Measurements from ENCODE around the gene U2SURP. TPM values are rescaled to one million over a fixed set of nuclear protein-coding genes. Genes with fewer than 3 reads are reported as not detected.
"Not testable (repeated sequence)": the region's sequence is repeated elsewhere in the genome, so short reads cannot be mapped to it uniquely, and the experiment has no call there.

The U2SURP gene
- total RNA-seq, 2 experiments from 2014 or later = 123 to 124 TPM

GRCh38 chr3:143024351-143024960 lies 23.1 kb downstream of the U2SURP start:
- Mint-ChIP-seq H3K36me3 (ENCODE audit: low read depth) (peaks cover 60% of the 10 kb centered on the region), H3K4me3 (no peak overlapping the region), H3K27me3 (ENCODE audit: low read depth) (no peaks in the 10 kb centered on the region), H3K27ac (no peak overlapping the region), H3K4me1 (ENCODE audit: low read depth) (no peaks in the 10 kb centered on the region), H3K9me3 (ENCODE audit: insufficient read depth) (no peaks in the 10 kb centered on the region)
- ChIA-PET CTCF (interaction anchor here (1.5 kb wide), 1 partner anchor 12 kb away, joined by 4 read pairs; no protein-coding TSS in a partner anchor), POLR2A (interaction anchor here (0.6 kb wide), 1 partner anchor 23 kb away, joined by 3 read pairs; the partner anchor contains the start of gene U2SURP)
- ATAC-seq (no peak), DNase-seq (no peak)

GRCh38 chr3:143031327-143031726 lies 30.0 kb downstream of the U2SURP start:
- no peak for ATAC-seq
- H3K27ac Mint-ChIP-seq = no peak overlapping the region
- H3K36me3 Mint-ChIP-seq (ENCODE audit: low read depth) = peaks cover 55% of the 10 kb centered on the region
- no peaks in the 10 kb centered on the region for H3K27me3 Mint-ChIP-seq (ENCODE audit: low read depth)
- H3K9me3 Mint-ChIP-seq (ENCODE audit: insufficient read depth) = no peaks in the 10 kb centered on the region
- H3K4me1 Mint-ChIP-seq (ENCODE audit: low read depth) = peaks cover 7% of the 10 kb centered on the region
- no peak for DNase-seq
- H3K4me3 Mint-ChIP-seq = no peak overlapping the region
- ChIA-PET CTCF (interaction anchor here (0.6 to 2.3 kb wide), 4 partner anchors 9 to 29 kb away, joined by 3 to 5 read pairs (median 4); no protein-coding TSS in a partner anchor), POLR2A (interaction anchor here (1.0 kb wide), 1 partner anchor 288 kb away, joined by 3 read pairs; no protein-coding TSS in a partner anchor)

DNA sequence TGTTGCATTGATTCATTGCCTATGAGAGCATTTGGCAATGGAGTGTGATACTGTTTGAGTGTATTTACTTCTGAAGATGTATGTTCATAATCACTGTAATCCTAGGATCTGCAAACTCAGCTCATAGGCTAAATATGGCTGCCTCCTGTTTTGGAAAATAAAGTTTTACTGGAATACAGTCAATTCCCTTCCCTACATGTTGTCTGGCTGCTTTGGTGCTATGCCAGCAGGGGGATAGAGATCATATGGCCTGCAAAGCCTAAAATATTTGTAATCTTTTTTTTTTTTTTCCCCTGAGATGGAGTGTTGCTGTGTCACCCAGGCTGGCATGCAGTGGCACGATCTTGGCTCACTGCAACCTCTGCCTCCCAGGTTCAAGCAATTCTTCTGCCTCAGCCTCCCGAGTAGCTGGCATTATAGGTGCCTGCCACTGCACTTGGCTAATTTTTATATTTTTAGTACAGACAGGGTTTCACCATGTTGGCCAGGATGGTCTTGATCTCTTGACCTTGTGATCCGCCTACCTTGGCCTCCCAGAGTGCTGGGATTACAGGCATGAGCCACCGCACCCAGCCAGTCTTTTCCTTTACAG lies 30.5 kb downstream of the U2SURP start:
- DNase-seq; H3K27me3 Mint-ChIP-seq (ENCODE audit: low read depth); H3K9me3 Mint-ChIP-seq (ENCODE audit: insufficient read depth); H3K4me3 Mint-ChIP-seq; ATAC-seq; H3K27ac Mint-ChIP-seq: not testable (repeated sequence)
- ChIA-PET CTCF (interaction anchor here (0.6 to 1.1 kb wide), 3 partner anchors 8 to 25 kb away, joined by 3 to 4 read pairs (median 3); no protein-coding TSS in a partner anchor), POLR2A (interaction anchor here (1.0 kb wide), 1 partner anchor 287 kb away, joined by 3 read pairs; no protein-coding TSS in a partner anchor)
- Mint-ChIP-seq H3K4me1 (ENCODE audit: low read depth) (peaks cover 11% of the 10 kb centered on the region), H3K36me3 (ENCODE audit: low read depth) (peaks cover 59% of the 10 kb centered on the region)

DNA sequence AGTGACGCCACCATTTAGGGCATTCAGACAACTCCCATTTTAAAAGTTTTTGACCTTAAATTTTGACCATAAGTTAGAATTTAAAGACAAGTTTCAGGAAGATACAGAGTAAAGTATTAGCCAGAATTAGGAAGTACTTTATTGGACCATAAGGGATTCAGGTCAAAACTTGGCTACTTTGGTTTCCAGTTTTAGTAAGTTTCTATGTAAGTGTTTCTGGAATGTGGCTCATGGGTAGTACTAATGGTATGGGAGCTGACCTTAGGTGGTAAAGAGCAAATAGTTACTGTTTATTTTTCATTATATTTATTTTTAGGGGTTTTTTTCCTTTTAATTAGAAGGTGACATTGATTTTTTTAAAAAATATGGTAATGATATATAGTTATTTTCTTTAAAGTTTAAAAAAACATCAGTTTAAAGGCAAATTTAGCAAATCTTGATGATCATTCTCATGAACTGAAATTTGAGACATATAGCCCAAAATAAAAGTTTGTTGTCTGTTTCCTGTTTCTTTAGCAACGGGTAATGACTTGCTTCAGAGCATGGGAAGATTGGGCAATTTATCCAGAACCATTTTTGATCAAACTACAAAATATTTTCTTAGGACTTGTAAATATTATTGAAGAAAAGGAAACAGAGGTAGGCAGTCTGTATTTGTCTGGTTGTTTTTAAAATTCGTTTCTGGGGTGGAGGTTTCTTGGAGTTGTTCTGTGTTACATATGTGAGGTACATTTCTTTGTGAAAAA lies 34.3 kb downstream of the U2SURP start:
- H3K4me1 Mint-ChIP-seq (ENCODE audit: low read depth) = peaks cover 11% of the 10 kb centered on the region
- no peak overlapping the region for H3K27ac Mint-ChIP-seq
- no peak for ATAC-seq
- H3K36me3 Mint-ChIP-seq (ENCODE audit: low read depth) = peaks cover 49% of the 10 kb centered on the region
- H3K4me3 Mint-ChIP-seq = no peak overlapping the region
- DNase-seq = no peak
- H3K27me3 Mint-ChIP-seq (ENCODE audit: low read depth) = no peaks in the 10 kb centered on the region
- ChIA-PET POLR2A (no interaction called here), CTCF (no interaction called here)
- H3K9me3 Mint-ChIP-seq (ENCODE audit: insufficient read depth) = no peaks in the 10 kb centered on the region

- no peak overlapping the region for H3K4me3 Mint-ChIP-seq
- CTCF ChIA-PET = no interaction called here
- peak overlapping the region; percentile 3 for H3K27ac Mint-ChIP-seq
- H3K36me3 Mint-ChIP-seq (ENCODE audit: low read depth) = peaks cover 42% of the 10 kb centered on the region
- H3K9me3 Mint-ChIP-seq (ENCODE audit: insufficient read depth) = no peaks in the 10 kb centered on the region
- H3K27me3 Mint-ChIP-seq (ENCODE audit: low read depth) = no peaks in the 10 kb centered on the region
- H3K4me1 Mint-ChIP-seq (ENCODE audit: low read depth) = peaks cover 11% of the 10 kb centered on the region
- peak; percentile 68 for ATAC-seq
- POLR2A ChIA-PET = no interaction called here
- no peak for DNase-seq
These were observed 35.2 kb downstream of the U2SURP start for GRCh38 chr3:143036557-143036956.

DNA sequence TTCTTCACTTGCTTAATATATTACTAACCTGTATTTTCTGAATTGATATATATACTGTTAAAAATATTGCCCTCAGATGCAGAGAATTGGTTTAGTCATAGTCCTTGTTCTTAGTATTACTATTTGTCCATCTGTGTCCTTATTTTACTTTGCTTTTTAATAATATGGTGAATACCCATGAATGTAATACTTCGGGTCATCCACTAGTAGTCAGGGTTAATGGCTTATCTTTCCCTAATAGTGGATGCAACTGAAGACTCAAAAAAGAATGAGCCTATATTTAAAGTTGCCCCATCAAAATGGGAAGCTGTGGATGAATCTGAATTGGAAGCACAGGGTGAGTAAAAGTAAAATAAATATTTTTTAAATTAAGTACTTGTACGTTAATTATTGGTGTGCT lies 36.5 kb downstream of the U2SURP start:
- ATAC-seq (no peak), DNase-seq (no peak)
- CTCF ChIA-PET = interaction anchor here (0.7 to 1.4 kb wide), 3 partner anchors 15 to 637 kb away, joined by 3 read pairs; partner anchors contain the start of gene U2SURP
- Mint-ChIP-seq H3K4me1 (ENCODE audit: low read depth) (peaks cover 11% of the 10 kb centered on the region), H3K27me3 (ENCODE audit: low read depth) (no peaks in the 10 kb centered on the region), H3K36me3 (ENCODE audit: low read depth) (peaks cover 44% of the 10 kb centered on the region), H3K27ac (no peak overlapping the region), H3K9me3 (ENCODE audit: insufficient read depth) (no peaks in the 10 kb centered on the region), H3K4me3 (no peak overlapping the region)
- POLR2A ChIA-PET = no interaction called here

DNA sequence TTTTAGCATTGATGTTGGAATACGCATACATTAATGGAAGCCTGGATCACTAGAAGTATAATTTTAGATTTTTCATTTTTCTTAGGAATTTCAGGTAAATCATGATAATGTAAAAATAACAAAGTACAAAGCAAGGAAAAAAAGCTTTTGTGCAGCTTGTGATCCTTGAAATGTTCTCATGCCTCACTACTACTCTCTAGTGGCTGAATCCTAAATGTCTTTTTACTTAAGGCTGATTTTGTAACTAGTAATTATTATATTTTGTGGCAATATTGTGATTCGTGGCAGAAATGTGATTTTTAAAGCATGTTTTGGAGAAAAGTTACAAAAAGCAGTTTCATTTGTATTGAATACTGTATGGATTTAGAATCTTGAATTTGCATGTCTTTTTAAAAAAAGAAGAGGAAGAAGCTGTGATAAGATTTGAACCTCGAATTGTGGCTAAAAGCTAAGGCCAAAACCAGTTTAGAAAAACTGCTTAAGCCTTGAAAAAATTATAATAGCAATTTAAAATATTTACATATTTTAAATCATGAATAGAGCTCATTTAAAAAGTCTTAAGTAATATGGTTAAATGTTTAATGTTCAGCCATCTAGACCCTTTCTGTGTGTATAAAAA lies 39.0 kb downstream of the U2SURP start:
- no peak overlapping the region for H3K27ac Mint-ChIP-seq
- H3K36me3 Mint-ChIP-seq (ENCODE audit: low read depth) = peaks cover 46% of the 10 kb centered on the region
- no peaks in the 10 kb centered on the region for H3K9me3 Mint-ChIP-seq (ENCODE audit: insufficient read depth)
- peaks cover 9% of the 10 kb centered on the region for H3K4me1 Mint-ChIP-seq (ENCODE audit: low read depth)
- no peak overlapping the region for H3K4me3 Mint-ChIP-seq
- no peak for ATAC-seq
- no peaks in the 10 kb centered on the region for H3K27me3 Mint-ChIP-seq (ENCODE audit: low read depth)
- DNase-seq = no peak
- ChIA-PET CTCF (interaction anchor here (1.0 to 1.9 kb wide), 8 partner anchors 9 to 634 kb away, joined by 3 to 9 read pairs (median 4); partner anchors contain the start of gene U2SURP), POLR2A (interaction anchor here (0.9 kb wide), 1 partner anchor 39 kb away, joined by 3 read pairs; the partner anchor contains the start of gene U2SURP)

DNA sequence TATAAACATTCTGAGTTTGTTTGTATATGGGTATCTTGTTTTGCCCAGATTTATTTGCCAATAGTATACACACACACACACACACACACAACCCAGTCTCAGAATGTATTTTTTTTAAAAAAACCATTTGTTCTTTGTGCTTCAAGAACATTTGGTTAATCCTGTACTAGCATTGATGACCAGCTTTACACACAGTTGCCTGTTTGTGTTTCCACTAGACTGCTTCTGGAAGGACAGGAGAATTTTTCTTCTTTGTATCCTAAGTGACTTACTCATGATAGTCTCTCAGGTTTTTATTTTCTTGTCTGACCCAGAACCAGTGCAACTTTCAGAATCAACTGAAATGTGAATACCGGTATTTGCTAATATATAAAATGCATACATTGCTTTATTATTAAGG lies 40.5 kb downstream of the U2SURP start:
- CTCF ChIA-PET = interaction anchor here (2.2 kb wide), 1 partner anchor 16 kb away, joined by 4 read pairs; no protein-coding TSS in a partner anchor
- Mint-ChIP-seq H3K4me3 (no peak overlapping the region), H3K9me3 (ENCODE audit: insufficient read depth) (no peaks in the 10 kb centered on the region), H3K27ac (no peak overlapping the region), H3K36me3 (ENCODE audit: low read depth) (peaks cover 41% of the 10 kb centered on the region), H3K27me3 (ENCODE audit: low read depth) (no peaks in the 10 kb centered on the region), H3K4me1 (ENCODE audit: low read depth) (no peaks in the 10 kb centered on the region)
- POLR2A ChIA-PET = no interaction called here
- no peak for DNase-seq
- no peak for ATAC-seq

GRCh38 chr3:143045639-143046038 lies 44.3 kb downstream of the U2SURP start:
- ChIA-PET POLR2A (interaction anchor here (0.8 kb wide), 1 partner anchor 44 kb away, joined by 3 read pairs; no protein-coding TSS in a partner anchor), CTCF (no interaction called here)
- H3K36me3 Mint-ChIP-seq (ENCODE audit: low read depth) = peaks cover 39% of the 10 kb centered on the region
- H3K4me3 Mint-ChIP-seq = no peak overlapping the region
- no peak for ATAC-seq
- H3K9me3 Mint-ChIP-seq (ENCODE audit: insufficient read depth) = no peaks in the 10 kb centered on the region
- H3K27me3 Mint-ChIP-seq (ENCODE audit: low read depth) = no peaks in the 10 kb centered on the region
- no peak overlapping the region for H3K27ac Mint-ChIP-seq
- no peak for DNase-seq
- no peaks in the 10 kb centered on the region for H3K4me1 Mint-ChIP-seq (ENCODE audit: low read depth)

GRCh38 chr3:143046075-143046474 lies 44.7 kb downstream of the U2SURP start:
- H3K4me1 Mint-ChIP-seq (ENCODE audit: low read depth); H3K27ac Mint-ChIP-seq; H3K27me3 Mint-ChIP-seq (ENCODE audit: low read depth); CTCF ChIA-PET; H3K9me3 Mint-ChIP-seq (ENCODE audit: insufficient read depth); DNase-seq; ATAC-seq; POLR2A ChIA-PET; H3K4me3 Mint-ChIP-seq: not testable (repeated sequence)
- peaks cover 40% of the 10 kb centered on the region for H3K36me3 Mint-ChIP-seq (ENCODE audit: low read depth)

DNA sequence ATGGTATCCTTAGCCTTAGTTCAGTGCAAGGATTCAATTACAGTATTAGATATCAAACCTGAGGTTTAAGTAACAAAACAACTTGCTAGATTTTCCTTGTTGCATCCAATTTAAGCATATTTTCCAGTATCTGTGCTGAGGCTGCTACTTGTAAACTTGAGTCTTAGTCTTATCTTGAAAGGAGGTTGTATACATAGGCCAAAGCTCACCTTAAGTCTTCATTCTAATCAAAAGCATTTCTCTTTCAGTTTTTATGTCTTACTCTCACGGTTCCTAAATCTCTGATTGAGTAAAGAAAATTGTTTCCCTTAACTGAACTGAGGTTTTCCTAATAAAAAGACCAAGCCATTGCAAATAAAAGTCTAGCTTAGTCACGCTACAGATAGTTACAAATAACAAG lies 52.6 kb downstream of the U2SURP start:
- Mint-ChIP-seq H3K27me3 (ENCODE audit: low read depth) (no peaks in the 10 kb centered on the region), H3K36me3 (ENCODE audit: low read depth) (peaks cover 61% of the 10 kb centered on the region), H3K27ac (no peak overlapping the region), H3K4me3 (no peak overlapping the region), H3K4me1 (ENCODE audit: low read depth) (no peaks in the 10 kb centered on the region), H3K9me3 (ENCODE audit: insufficient read depth) (no peaks in the 10 kb centered on the region)
- POLR2A ChIA-PET = no interaction called here
- no peak for DNase-seq
- ATAC-seq = no peak
- CTCF ChIA-PET = interaction anchor here (2.0 kb wide), 1 partner anchor 11 kb away, joined by 4 read pairs; no protein-coding TSS in a partner anchor

Measured in activated CD8-positive, alpha-beta T cell treated with anti-CD3 and anti-CD28 coated beads, Interleukin-2, amount 10 ng/mL, durations not matched to agents 7 days and 5 days (primary cell).